ENCODE data around the gene ZNF354C.

Gene ZNF354C

GRCh38 chr5:179130101-179130681 is 70.0 kb downstream of the ZNF354C start:
- no peaks in the 10 kb centered on the region for H3K4me1 Mint-ChIP-seq
- peaks cover 9% of the 10 kb centered on the region for H3K27me3 Mint-ChIP-seq
- H3K27ac Mint-ChIP-seq: no peak overlapping the region
- H3K9me3 Mint-ChIP-seq: peaks cover 3% of the 10 kb centered on the region
- ATAC-seq: no peak
- H3K36me3 Mint-ChIP-seq: no peaks in the 10 kb centered on the region
- no peak overlapping the region for H3K4me3 Mint-ChIP-seq

GRCh38 chr5:179131321-179131835 is 71.2 kb downstream of the ZNF354C start:
- no peak overlapping the region for H3K4me3 Mint-ChIP-seq

GRCh38 chr5:179131886-179132585 is 71.9 kb downstream of the ZNF354C start:
- no peaks in the 10 kb centered on the region for H3K4me1 Mint-ChIP-seq
- no peak for ATAC-seq
- H3K36me3 Mint-ChIP-seq: no peaks in the 10 kb centered on the region
- H3K4me3 Mint-ChIP-seq: no peak overlapping the region
- peaks cover 3% of the 10 kb centered on the region for H3K9me3 Mint-ChIP-seq
- H3K27me3 Mint-ChIP-seq: peaks cover 9% of the 10 kb centered on the region
- H3K27ac Mint-ChIP-seq: no peak overlapping the region

More at GRCh38 chr5:179131321-179131835, 71.2 kb downstream of the ZNF354C start:
- Mint-ChIP-seq H3K9me3 (peaks cover 3% of the 10 kb centered on the region), H3K27ac (no peak overlapping the region), H3K27me3 (peaks cover 9% of the 10 kb centered on the region), H3K36me3 (no peaks in the 10 kb centered on the region), H3K4me1 (no peaks in the 10 kb centered on the region)
- ATAC-seq: no peak

- no peak for ATAC-seq
- Mint-ChIP-seq H3K4me3 (no peak overlapping the region), H3K9me3 (peaks cover 3% of the 10 kb centered on the region), H3K4me1 (no peaks in the 10 kb centered on the region), H3K27ac (no peak overlapping the region), H3K27me3 (peaks cover 7% of the 10 kb centered on the region), H3K36me3 (no peaks in the 10 kb centered on the region)
These were observed 72.6 kb downstream of the ZNF354C start for GRCh38 chr5:179132586-179133355.
